Middle frontal gyrus (tissue), 1 donor: Measurements from ENCODE around the gene SOX2.

Experiments
- DNase-seq: peaks from one replicate; pipeline ENCODE4 v3.0.0-alpha.2; 2015; ENCODE audit warnings: low spot score; ENCODE audit errors: extremely low spot score

Gene SOX2

DNA sequence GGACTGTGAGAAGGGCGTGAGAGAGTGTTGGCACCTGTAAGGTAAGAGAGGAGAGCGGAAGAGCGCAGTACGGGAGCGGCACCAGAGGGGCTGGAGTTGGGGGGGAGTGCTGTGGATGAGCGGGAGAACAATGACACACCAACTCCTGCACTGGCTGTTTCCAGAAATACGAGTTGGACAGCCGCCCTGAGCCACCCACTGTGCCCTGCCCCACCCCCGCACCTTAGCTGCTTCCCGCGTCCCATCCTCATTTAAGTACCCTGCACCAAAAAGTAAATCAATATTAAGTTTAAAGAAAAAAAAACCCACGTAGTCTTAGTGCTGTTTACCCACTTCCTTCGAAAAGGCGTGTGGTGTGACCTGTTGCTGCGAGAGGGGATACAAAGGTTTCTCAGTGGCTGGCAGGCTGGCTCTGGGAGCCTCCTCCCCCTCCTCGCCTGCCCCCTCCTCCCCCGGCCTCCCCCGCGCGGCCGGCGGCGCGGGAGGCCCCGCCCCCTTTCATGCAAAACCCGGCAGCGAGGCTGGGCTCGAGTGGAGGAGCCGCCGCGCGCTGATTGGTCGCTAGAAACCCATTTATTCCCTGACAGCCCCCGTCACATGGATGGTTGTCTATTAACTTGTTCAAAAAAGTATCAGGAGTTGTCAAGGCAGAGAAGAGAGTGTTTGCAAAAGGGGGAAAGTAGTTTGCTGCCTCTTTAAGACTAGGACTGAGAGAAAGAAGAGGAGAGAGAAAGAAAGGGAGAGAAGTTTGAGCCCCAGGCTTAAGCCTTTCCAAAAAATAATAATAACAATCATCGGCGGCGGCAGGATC is at the start of gene SOX2:
TSS of gene SOX2 (plus strand) at position 601 of the 811 bp plus-strand sequence. CDS start 436 bp downstream, outside the sequence.
- DNase-seq: peak; percentile 65

DNA sequence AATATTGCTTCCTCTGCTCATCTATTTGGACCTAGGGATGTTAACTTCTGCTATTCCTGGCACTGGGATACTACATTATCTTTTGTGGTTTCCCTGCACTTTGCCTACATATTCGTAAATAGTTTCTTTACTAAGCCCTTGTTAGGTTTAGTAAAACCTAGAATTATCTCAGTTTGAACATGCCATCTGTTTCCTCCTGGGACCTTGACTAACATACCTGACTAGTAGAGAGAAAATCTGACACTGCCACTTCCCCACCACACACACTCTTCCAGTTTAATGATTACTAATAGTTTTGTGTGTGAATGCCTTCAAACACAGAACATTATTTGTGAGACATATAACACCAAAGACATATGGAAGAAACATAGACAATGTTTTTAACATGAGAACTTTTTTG is 28.2 kb upstream of the SOX2 start:
- no peak for DNase-seq

DNA sequence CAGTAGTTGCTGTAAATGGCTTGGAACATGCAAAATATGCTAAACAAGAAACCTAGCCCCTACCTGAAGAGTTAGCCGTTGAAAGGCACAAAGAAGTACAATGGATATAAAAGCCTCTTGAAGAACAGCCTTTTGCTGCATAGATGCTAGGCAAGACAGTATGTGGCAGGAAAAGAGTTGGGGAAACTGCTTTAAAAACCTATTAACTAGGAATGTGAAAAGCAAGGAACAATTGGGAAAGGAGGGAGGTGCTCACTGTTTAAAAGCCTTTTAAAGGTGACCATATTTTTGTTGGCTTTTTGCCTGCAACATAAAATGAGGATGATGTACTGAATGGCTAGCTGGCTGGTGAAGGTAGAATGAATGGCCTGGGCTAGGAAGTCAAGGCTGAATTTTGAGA is 24.5 kb upstream of the SOX2 start:
- DNase-seq: no peak

DNA sequence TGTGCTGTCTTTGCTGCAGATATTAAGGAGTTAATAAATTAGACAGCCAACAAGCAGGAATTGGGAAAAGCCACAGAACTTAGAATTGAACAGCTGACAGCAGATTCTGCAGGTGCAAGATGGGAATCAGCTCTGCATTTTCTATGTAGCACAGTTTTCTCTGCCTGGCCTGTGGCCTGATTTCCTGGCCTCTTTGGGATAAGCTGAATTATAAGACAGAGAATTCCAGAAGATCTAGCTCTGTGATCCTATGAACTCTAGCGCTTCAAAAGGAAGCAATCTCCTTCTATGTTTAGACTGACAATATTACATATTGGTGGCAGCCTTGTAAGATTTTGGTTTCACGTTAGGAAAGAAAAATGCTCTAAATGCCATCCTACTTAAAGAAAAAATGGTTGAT is 24.0 kb upstream of the SOX2 start:
- no peak for DNase-seq

DNA sequence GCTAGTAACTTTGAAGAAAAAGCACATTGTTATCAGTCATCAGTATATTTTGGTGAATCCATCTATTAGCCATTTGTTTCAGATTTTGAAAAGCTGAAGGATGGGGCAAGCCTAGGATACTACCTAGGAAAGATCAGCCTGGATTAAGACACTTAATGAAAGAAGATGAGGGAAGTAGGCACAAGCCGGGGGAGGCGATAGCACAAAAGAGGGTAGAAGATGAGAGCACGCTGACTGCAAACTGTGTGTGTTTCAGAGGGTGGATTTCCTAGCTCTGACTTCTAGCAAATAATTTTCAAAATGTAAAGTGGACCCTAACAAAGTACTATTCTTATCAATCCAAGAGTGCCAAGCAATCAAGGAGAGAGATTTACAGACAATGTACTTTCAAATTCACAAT is 22.2 kb upstream of the SOX2 start:
- DNase-seq: no peak

DNA sequence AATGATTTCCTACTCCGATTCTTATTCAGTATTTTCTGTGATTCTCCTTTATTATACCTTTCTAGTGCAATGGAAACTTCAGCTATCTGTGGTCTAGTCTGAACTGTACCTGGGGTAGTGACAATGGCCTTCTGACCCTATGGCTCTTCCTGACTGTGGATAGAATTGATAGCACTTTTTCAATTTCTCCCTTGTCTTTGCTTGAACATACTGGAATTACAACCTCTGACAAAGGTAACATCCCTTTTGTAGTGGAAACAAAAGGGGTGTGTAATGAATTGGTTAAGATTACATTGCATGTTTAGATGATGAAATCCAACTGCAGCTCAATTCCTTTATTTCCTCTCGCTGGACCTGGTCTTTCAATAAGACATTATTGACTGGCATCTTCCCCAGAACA is 21.0 kb upstream of the SOX2 start:
- DNase-seq: no peak

DNA sequence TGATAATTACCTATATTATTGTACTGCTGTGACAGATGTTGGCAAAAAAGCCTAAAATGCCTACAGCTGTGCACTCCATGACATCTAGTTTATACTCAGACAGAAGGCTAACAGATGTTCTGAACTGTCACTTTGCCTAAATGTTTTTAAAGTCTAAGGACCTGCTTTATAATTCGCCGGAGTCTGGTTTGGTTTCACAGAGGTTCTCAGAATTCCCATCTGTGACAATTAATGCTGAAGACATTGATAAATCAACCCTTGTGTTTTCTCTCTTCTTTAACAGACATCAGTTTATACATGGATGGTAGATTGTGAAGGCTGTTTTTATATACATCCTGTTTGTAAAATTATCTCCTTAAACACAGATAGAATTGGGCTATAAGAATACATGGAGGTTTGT is 19.8 kb upstream of the SOX2 start:
- DNase-seq: no peak

DNA sequence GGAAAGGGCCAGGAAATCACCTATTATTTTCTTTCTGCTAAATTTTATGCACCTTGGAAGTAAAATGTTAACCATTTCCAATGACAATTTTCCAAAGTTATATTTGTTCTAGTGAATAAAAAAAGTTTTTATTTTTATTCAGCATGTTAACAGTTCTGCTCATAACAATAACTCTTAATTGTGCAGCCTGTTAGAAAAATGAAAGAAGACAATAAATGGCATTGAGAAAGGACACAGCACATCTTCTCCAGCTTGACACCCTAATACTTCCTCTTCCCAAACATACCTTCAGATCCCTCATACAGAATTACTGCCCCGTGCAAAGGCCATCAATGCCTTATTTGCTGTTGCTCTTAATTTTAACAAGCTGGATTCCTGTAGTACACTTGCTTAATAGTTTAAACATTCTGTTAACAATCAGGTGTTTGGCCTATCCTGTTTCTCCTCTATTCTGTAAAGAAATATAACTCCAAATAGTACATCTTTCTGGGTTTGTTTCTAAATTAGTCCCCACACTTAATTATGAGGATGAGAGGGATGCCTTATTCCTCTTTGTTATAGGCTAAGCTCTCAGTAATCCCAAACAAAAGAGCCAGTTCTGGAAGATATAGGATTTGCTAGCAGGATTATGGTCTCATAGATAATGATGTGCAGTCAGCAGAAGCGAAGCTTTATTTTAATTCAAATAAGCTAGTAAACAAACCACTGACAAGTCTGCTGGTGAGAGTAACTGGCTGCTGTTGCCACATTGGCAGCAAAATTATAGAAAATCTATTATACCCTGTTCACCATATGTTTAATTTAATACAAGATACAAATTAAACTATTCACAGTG is 19.2 kb upstream of the SOX2 start:
- DNase-seq: no peak

GRCh38 chr3:181693280-181693679 is 18.4 kb upstream of the SOX2 start:
- DNase-seq: no peak

- DNase-seq: no peak
Measured at GRCh38 chr3:181694805-181695660, 16.7 kb upstream of the SOX2 start.

GRCh38 chr3:181695661-181696491 is 15.8 kb upstream of the SOX2 start:
- no peak for DNase-seq

DNA sequence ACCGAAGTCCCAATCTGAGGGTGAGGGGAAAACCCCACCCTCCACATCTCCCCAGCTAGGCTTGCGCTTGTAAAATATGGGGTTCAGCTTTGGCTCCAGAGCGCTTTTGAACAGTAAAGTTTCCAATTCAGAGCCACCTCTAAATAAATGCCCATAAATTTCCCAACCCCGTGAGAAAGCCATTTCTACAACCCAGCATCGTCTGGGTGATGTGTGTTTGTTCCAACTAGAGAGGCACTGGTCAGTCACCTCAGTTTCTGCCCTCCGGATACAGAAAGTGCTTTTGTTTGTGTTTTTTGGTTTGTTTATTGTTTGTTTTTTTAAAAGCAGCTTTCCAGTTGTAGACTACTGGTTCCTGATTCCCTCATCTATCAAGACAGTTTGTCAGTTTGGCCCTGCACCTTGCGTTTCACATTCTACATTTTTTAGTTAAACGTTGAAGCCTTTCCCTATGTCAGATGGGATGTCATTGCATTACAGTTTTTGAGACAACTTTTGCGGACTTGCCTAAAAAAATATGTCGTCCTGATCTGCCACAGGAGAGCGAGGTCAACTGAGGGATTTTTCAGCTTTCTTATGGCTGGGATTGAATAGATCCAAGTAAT is 15.0 kb upstream of the SOX2 start:
- DNase-seq: peak; percentile 2

- DNase-seq: no peak
Measured at GRCh38 chr3:181698263-181698954, 13.3 kb upstream of the SOX2 start.

DNA sequence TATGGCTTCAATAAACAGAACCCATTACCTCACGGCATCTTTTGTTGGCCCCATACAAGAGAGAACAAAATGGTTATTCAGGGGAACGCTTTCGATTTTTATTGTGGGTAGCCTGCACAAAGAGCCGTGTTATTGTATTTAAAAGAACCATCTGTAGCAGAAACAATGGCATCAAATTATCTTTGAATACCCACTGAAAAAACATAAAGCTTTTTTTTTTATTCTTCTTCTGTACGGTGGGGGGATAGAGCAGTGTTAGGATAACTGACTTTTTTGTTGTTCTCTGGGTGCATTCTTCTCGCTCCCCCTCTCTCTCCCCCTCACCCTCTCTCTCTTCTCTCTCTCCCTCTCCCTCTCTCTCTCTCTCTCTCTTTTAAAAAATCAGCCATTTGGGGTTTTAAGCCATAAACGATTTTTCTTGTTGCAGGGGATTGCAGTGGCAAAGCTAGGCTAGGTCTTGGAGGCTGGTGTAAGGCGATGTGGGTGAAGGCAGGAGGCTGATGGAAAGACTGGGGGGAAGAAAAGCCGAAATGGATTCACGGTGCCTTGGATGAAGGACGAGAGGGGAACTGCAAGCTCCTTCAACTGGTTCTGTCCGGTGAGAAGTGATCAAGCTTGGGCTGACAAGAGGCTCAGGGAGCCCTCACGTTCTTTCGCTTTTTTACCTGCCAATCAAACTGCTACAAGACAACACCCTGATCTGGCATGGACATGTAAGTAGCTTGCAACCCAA is 12.4 kb upstream of the SOX2 start:
- DNase-seq: peak; percentile 81

GRCh38 chr3:181700168-181701087 is 11.3 kb upstream of the SOX2 start:
- DNase-seq: peak; percentile 75

GRCh38 chr3:181701096-181701495 is 10.6 kb upstream of the SOX2 start:
- DNase-seq: no peak

GRCh38 chr3:181703601-181704420 is 7.9 kb upstream of the SOX2 start:
- DNase-seq: no peak
